T-helper 17 cell (primary cell): ENCODE data around the gene CSNK1G1. TPM values are rescaled to one million over a fixed set of nuclear protein-coding genes. Genes with fewer than 3 reads are reported as not detected.
"Not testable (repeated sequence)": the region's sequence is repeated elsewhere in the genome, so short reads cannot be mapped to it uniquely, and the experiment has no call there.

Experiments
- ATAC-seq: fragments of 150-1000 bp; cut with Tn5 transposase; 2 replicates; pipeline ENCODE4 v1.10.0; 2021; ENCODE audit warnings: mild to moderate bottlenecking, moderate library complexity
- DNase-seq, 3 donors: peaks; one replicate each; pipeline versions ENCODE4 v3.0.0 to v3.0.0-alpha.2; 2020 to 2021
- H3K9me3 ChIP-seq: one replicate; pipeline ENCODE4 v1.7.0; 2013; ENCODE audit warnings: low read length, mild to moderate bottlenecking; ENCODE audit not compliant: control insufficient read depth, poor library complexity, severe bottlenecking
- H3K27ac Mint-ChIP-seq: one replicate; pipeline ENCODE4 v1.8.0; 2022; ENCODE audit warnings: mild to moderate bottlenecking, moderate library complexity, mixed read lengths
- H3K27me3 Mint-ChIP-seq: one replicate; pipeline ENCODE4 v1.8.0; 2022; ENCODE audit warnings: mixed read lengths
- H3K36me3 Mint-ChIP-seq: one replicate; pipeline ENCODE4 v1.8.0; 2022; ENCODE audit warnings: low read depth, mixed read lengths
- H3K4me1 Mint-ChIP-seq: one replicate; pipeline ENCODE4 v1.8.0; 2022; ENCODE audit warnings: mild to moderate bottlenecking, mixed read lengths
- H3K4me3 Mint-ChIP-seq: one replicate; pipeline ENCODE4 v1.8.0; 2022; ENCODE audit warnings: mild to moderate bottlenecking, moderate library complexity, mixed read lengths
- total RNA-seq, 4 donors: library from RNA in 2 of 4; stranded (reverse) in 2 of 4; gene quantifications; one replicate each; pipeline ENCODE4 v1.2.3 and lab custom pipeline; 2022 to 2026

CSNK1G1 gene
- total RNA-seq, 2 donors from 2014 or later: 23.2 to 25.5 TPM

GRCh38 chr15:64237677-64238076, 118.3 kb downstream of the CSNK1G1 start:
- no peaks in the 10 kb centered on the region for H3K27me3 Mint-ChIP-seq
- H3K27ac Mint-ChIP-seq: no peak overlapping the region

GRCh38 chr15:64236156-64236894, 119.6 kb downstream of the CSNK1G1 start:
- ATAC-seq (no peak), DNase-seq (no peak)
- Mint-ChIP-seq H3K27ac (no peak overlapping the region), H3K36me3 (peaks cover 2% of the 10 kb centered on the region), H3K4me3 (no peak overlapping the region), H3K4me1 (peaks cover 36% of the 10 kb centered on the region), H3K27me3 (no peaks in the 10 kb centered on the region)
- H3K9me3 ChIP-seq: no peaks in the 10 kb centered on the region

More at GRCh38 chr15:64237677-64238076, 118.3 kb downstream of the CSNK1G1 start:
- peaks cover 2% of the 10 kb centered on the region for H3K36me3 Mint-ChIP-seq
- peaks cover 33% of the 10 kb centered on the region for H3K4me1 Mint-ChIP-seq
- DNase-seq (no peak), ATAC-seq (no peak)
- no peaks in the 10 kb centered on the region for H3K9me3 ChIP-seq
- no peak overlapping the region for H3K4me3 Mint-ChIP-seq

- no peaks in the 10 kb centered on the region for H3K9me3 ChIP-seq
- H3K36me3 Mint-ChIP-seq: peaks cover 2% of the 10 kb centered on the region
- peaks cover 33% of the 10 kb centered on the region for H3K4me1 Mint-ChIP-seq
- ATAC-seq (no peak), DNase-seq (no peak)
- no peak overlapping the region for H3K4me3 Mint-ChIP-seq
- no peak overlapping the region for H3K27ac Mint-ChIP-seq
- no peaks in the 10 kb centered on the region for H3K27me3 Mint-ChIP-seq
Observed at GRCh38 chr15:64235552-64235951, 120.4 kb downstream of the CSNK1G1 start.

- no peaks in the 10 kb centered on the region for H3K9me3 ChIP-seq
- no peak for ATAC-seq
- peak overlapping the region; percentile 65 for H3K27ac Mint-ChIP-seq
- peaks cover 23% of the 10 kb centered on the region for H3K4me1 Mint-ChIP-seq
- H3K27me3 Mint-ChIP-seq: no peaks in the 10 kb centered on the region
- no peak overlapping the region for H3K4me3 Mint-ChIP-seq
- no peaks in the 10 kb centered on the region for H3K36me3 Mint-ChIP-seq
- DNase-seq: no peak
Observed at GRCh38 chr15:64233299-64233698, 122.7 kb downstream of the CSNK1G1 start.

GRCh38 chr15:64232400-64232799, 123.6 kb downstream of the CSNK1G1 start:
- ATAC-seq (no peak), DNase-seq (no peak)
- Mint-ChIP-seq H3K4me1 (peaks cover 18% of the 10 kb centered on the region), H3K27me3 (no peaks in the 10 kb centered on the region), H3K27ac (no peak overlapping the region), H3K4me3 (no peak overlapping the region), H3K36me3 (peaks cover 3% of the 10 kb centered on the region)
- H3K9me3 ChIP-seq: no peaks in the 10 kb centered on the region

- no peaks in the 10 kb centered on the region for H3K9me3 ChIP-seq
- Mint-ChIP-seq H3K4me3 (no peak overlapping the region), H3K4me1 (peaks cover 17% of the 10 kb centered on the region), H3K27ac (peak overlapping the region; percentile 27), H3K27me3 (no peaks in the 10 kb centered on the region), H3K36me3 (peaks cover 3% of the 10 kb centered on the region)
- ATAC-seq (no peak), DNase-seq (no peak)
Observed at GRCh38 chr15:64229129-64229724, 126.7 kb downstream of the CSNK1G1 start.

- H3K27ac Mint-ChIP-seq: no peak overlapping the region
- H3K4me1 Mint-ChIP-seq: peaks cover 14% of the 10 kb centered on the region
- no peak overlapping the region for H3K4me3 Mint-ChIP-seq
- ATAC-seq (no peak), DNase-seq (no peak)
- no peaks in the 10 kb centered on the region for H3K9me3 ChIP-seq
- H3K36me3 Mint-ChIP-seq: peaks cover 3% of the 10 kb centered on the region
- H3K27me3 Mint-ChIP-seq: no peaks in the 10 kb centered on the region
Observed at GRCh38 chr15:64225804-64226203, 130.2 kb downstream of the CSNK1G1 start.

GRCh38 chr15:64224511-64224910, 131.5 kb downstream of the CSNK1G1 start:
- DNase-seq (no peak), ATAC-seq (no peak)
- Mint-ChIP-seq H3K4me1 (peaks cover 13% of the 10 kb centered on the region), H3K36me3 (peaks cover 3% of the 10 kb centered on the region), H3K27me3 (no peaks in the 10 kb centered on the region), H3K4me3 (no peak overlapping the region), H3K27ac (peak overlapping the region; percentile 37)
- no peaks in the 10 kb centered on the region for H3K9me3 ChIP-seq

- H3K4me1 Mint-ChIP-seq: peaks cover 9% of the 10 kb centered on the region
- H3K4me3 Mint-ChIP-seq: no peak overlapping the region
- no peak for ATAC-seq
- H3K36me3 Mint-ChIP-seq: peaks cover 3% of the 10 kb centered on the region
- peak overlapping the region; percentile 37 for H3K27ac Mint-ChIP-seq
- H3K27me3 Mint-ChIP-seq: no peaks in the 10 kb centered on the region
- no peak for DNase-seq
- no peaks in the 10 kb centered on the region for H3K9me3 ChIP-seq
Observed at GRCh38 chr15:64223882-64224281, 132.1 kb downstream of the CSNK1G1 start.

- no peak for DNase-seq
- Mint-ChIP-seq H3K4me3 (no peak overlapping the region), H3K27me3 (no peaks in the 10 kb centered on the region), H3K27ac (peak overlapping the region; percentile 9), H3K36me3 (peaks cover 2% of the 10 kb centered on the region), H3K4me1 (peaks cover 9% of the 10 kb centered on the region)
- no peaks in the 10 kb centered on the region for H3K9me3 ChIP-seq
- ATAC-seq: no peak
Observed at GRCh38 chr15:64222573-64223366, 133.2 kb downstream of the CSNK1G1 start.

- not testable (repeated sequence) for H3K4me3 Mint-ChIP-seq, ATAC-seq, H3K4me1 Mint-ChIP-seq, H3K36me3 Mint-ChIP-seq, DNase-seq, H3K27ac Mint-ChIP-seq, H3K9me3 ChIP-seq, H3K27me3 Mint-ChIP-seq
Observed at GRCh38 chr15:64221911-64222310, 134.1 kb downstream of the CSNK1G1 start.

GRCh38 chr15:64217429-64217750, 138.6 kb downstream of the CSNK1G1 start:
- ATAC-seq, DNase-seq, H3K36me3 Mint-ChIP-seq, H3K9me3 ChIP-seq, H3K4me3 Mint-ChIP-seq, H3K27me3 Mint-ChIP-seq, H3K4me1 Mint-ChIP-seq, H3K27ac Mint-ChIP-seq: not testable (repeated sequence)

GRCh38 chr15:64216730-64217428, 139.1 kb downstream of the CSNK1G1 start:
- H3K27ac Mint-ChIP-seq: no peak overlapping the region
- DNase-seq: no peak
- ATAC-seq: no peak
- no peaks in the 10 kb centered on the region for H3K27me3 Mint-ChIP-seq
- H3K36me3 Mint-ChIP-seq: no peaks in the 10 kb centered on the region
- peaks cover 3% of the 10 kb centered on the region for H3K4me1 Mint-ChIP-seq
- H3K4me3 Mint-ChIP-seq: no peak overlapping the region
- no peaks in the 10 kb centered on the region for H3K9me3 ChIP-seq
